GM12874 (cell line): ENCODE measurements around the gene COLEC11.

Experiments used
- TF ChIP-seq, protein P1 (sequence below): IDR thresholded peaks from 2 replicates; pipeline ENCODE4 v1.5.1; 2011; ENCODE audit warnings: low read depth, mild to moderate bottlenecking, control low read depth, low read length, moderate library complexity; ENCODE audit not compliant: insufficient read depth

COLEC11 gene

GRCh38 chr2:3635171-3635974 is 40.5 kb downstream of the COLEC11 start:
- TF ChIP-seq, protein P1, sequence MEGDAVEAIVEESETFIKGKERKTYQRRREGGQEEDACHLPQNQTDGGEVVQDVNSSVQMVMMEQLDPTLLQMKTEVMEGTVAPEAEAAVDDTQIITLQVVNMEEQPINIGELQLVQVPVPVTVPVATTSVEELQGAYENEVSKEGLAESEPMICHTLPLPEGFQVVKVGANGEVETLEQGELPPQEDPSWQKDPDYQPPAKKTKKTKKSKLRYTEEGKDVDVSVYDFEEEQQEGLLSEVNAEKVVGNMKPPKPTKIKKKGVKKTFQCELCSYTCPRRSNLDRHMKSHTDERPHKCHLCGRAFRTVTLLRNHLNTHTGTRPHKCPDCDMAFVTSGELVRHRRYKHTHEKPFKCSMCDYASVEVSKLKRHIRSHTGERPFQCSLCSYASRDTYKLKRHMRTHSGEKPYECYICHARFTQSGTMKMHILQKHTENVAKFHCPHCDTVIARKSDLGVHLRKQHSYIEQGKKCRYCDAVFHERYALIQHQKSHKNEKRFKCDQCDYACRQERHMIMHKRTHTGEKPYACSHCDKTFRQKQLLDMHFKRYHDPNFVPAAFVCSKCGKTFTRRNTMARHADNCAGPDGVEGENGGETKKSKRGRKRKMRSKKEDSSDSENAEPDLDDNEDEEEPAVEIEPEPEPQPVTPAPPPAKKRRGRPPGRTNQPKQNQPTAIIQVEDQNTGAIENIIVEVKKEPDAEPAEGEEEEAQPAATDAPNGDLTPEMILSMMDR = no peak

DNA sequence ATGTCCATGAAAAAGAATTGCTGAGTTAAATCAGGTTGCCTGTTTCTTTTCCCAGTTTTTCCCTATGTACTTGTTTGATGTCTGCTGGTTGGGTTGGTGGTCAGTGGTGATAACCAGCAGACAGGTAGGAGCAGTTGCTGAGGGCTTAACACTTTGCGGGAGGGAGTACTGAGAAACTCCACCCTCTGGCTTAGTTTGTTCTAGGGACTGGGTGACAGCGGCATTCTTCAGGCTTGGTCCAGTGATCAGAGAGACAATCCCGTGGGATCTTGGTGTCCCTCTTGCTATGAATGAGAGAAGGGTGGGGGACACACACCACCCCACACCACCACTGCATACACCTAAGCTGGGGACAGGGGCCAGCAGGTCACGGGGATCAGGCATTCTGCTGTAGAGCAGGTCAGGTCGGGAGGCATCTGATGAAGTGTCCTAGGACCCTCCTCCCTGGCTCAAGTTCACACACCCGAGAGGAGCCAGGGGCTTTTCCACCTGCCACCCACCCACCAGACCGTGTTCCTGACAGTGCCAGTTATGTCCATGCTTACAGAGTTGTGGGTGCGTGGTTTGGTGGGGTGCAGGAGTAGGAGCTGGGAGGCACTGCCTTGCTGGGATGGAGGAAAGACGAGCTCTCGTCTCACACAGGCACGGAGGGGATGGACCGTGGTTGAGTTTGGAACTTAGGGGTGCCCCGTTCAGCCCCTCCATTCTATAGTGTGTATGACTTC is 41.8 kb downstream of the COLEC11 start:
- TF ChIP-seq, protein P1 = no peak

GRCh38 chr2:3637311-3637675 is 42.4 kb downstream of the COLEC11 start:
- TF ChIP-seq, protein P1 = no peak

GRCh38 chr2:3637692-3638455 is 43.0 kb downstream of the COLEC11 start:
- TF ChIP-seq, protein P1 = no peak

GRCh38 chr2:3638456-3638810 is 43.5 kb downstream of the COLEC11 start:
- TF ChIP-seq, protein P1 = no peak

GRCh38 chr2:3639015-3639630 is 44.2 kb downstream of the COLEC11 start:
- TF ChIP-seq, protein P1 = no peak

- TF ChIP-seq, protein P1 = no peak
These were observed 44.7 kb downstream of the COLEC11 start for GRCh38 chr2:3639653-3640052.
